IMR-90 (cell line): ENCODE data around the gene SLC9A5. TPM values are rescaled to one million over a fixed set of nuclear protein-coding genes. Genes with fewer than 3 reads are reported as not detected.
A peak's percentile ranks its signal among the peaks of the same experiment; 100 is the strongest.

Experiments
- ATAC-seq: fragments of 200-7000 bp; cut with Tn5 transposase; 2 replicates; pipeline ENCODE4 v1.9.1; 2020; ENCODE audit warnings: low read depth, mild to moderate bottlenecking, moderate library complexity
- BruUV-seq: library from RNA; stranded (reverse); fragments of 400-500 nt; replicated peaks from 2 replicates; lab custom pipeline; 2021; lab: Mats Ljungman, UMichigan
- CTCF ChIA-PET: fragments of 300-600 bp; formaldehyde crosslinking; extraction: SDS; loops from one replicate; lab custom pipeline; 2021; ENCODE audit warnings: antibody characterized with exemption; lab: Yijun Ruan, JAX
- POLR2A ChIA-PET: fragments of 300-600 bp; sonication (Branson Sonifier 250); formaldehyde crosslinking; loops from one replicate; lab custom pipeline; 2022; ENCODE audit warnings: antibody characterized with exemption; ENCODE audit not compliant: unreplicated experiment; lab: Charles Lee
- DNase-seq: peaks from one replicate; pipeline ENCODE4 v3.0.0; 2013
- H2AFZ ChIP-seq: replicated peaks from 2 replicates; pipeline ENCODE3; 2013; ENCODE audit warnings: low read length, mild to moderate bottlenecking; ENCODE audit not compliant: poor library complexity
- H2AK5ac ChIP-seq: 2 replicates; pipeline ENCODE4 v1.6.1; 2013; ENCODE audit warnings: low read depth, low read length, inconsistent platforms
- H2AK9ac ChIP-seq: replicated peaks from 2 replicates; pipeline ENCODE3; 2013; ENCODE audit warnings: mild to moderate bottlenecking, low read depth, low read length, moderate library complexity; ENCODE audit not compliant: poor library complexity
- H2BK120ac ChIP-seq: 2 replicates; pipeline ENCODE4 v1.6.1; 2013; ENCODE audit warnings: low read depth, low read length, inconsistent platforms
- H2BK15ac ChIP-seq: 3 replicates; pipeline ENCODE4 v1.6.1; 2013; ENCODE audit warnings: low read depth, low read length, inconsistent platforms
- H2BK20ac ChIP-seq: 2 replicates; pipeline ENCODE4 v1.6.1; 2013; ENCODE audit warnings: low read depth, mild to moderate bottlenecking, inconsistent platforms, low read length, moderate library complexity
- H2BK5ac ChIP-seq: 2 replicates; pipeline ENCODE4 v1.6.1; 2013; ENCODE audit warnings: mild to moderate bottlenecking, low read depth, low read length, inconsistent platforms; ENCODE audit not compliant: poor library complexity, severe bottlenecking
- H3K14ac ChIP-seq: replicated peaks from 2 replicates; pipeline ENCODE4 v1.6.1; 2013; ENCODE audit warnings: low read depth, low read length, inconsistent platforms
- H3K18ac ChIP-seq: 2 replicates; pipeline ENCODE4 v1.6.1; 2013; ENCODE audit warnings: low read depth, low read length, control low read depth
- H3K23ac ChIP-seq: 2 replicates; pipeline ENCODE4 v1.6.1; 2013; ENCODE audit warnings: low read depth, low read length, inconsistent platforms
- H3K27ac ChIP-seq: 2 replicates; pipeline ENCODE4 v1.5.1; 2013; ENCODE audit warnings: mild to moderate bottlenecking, control low read depth, low read length; ENCODE audit not compliant: insufficient read depth
- H3K27me3 ChIP-seq: 2 replicates; pipeline ENCODE4 v1.6.1; 2013; ENCODE audit warnings: low read length; ENCODE audit not compliant: control insufficient read depth, insufficient read depth
- H3K36me3 ChIP-seq: 2 replicates; pipeline ENCODE4 v1.6.1; 2013; ENCODE audit warnings: low read length, mixed read lengths; ENCODE audit not compliant: control insufficient read depth, insufficient read depth
- H3K4ac ChIP-seq: 2 replicates; pipeline ENCODE4 v1.6.1; 2013; ENCODE audit warnings: low read depth, low read length, inconsistent platforms
- H3K4me1 ChIP-seq: 2 replicates; pipeline ENCODE4 v1.6.1; 2013; ENCODE audit warnings: low read length, mixed read lengths; ENCODE audit not compliant: control insufficient read depth, insufficient read depth
- H3K4me2 ChIP-seq: 2 replicates; pipeline ENCODE4 v1.6.1; 2013; ENCODE audit warnings: low read depth, mild to moderate bottlenecking, control low read depth, low read length, moderate library complexity
- H3K4me3 ChIP-seq: 2 replicates; pipeline ENCODE4 v1.5.1; 2013; ENCODE audit warnings: low read depth, mild to moderate bottlenecking, control low read depth, low read length, moderate library complexity; ENCODE audit not compliant: insufficient read depth
- H3K56ac ChIP-seq: 2 replicates; pipeline ENCODE4 v1.6.1; 2013; ENCODE audit warnings: low read length, inconsistent platforms; ENCODE audit not compliant: insufficient read depth; ENCODE audit errors: extremely low read depth
- H3K79me1 ChIP-seq, 2 experiments: 2 replicates each; pipeline ENCODE4 v1.6.1; 2013; ENCODE audit warnings: low read length in 2 of 2, inconsistent platforms in 1 of 2, low read depth in 1 of 2
- H3K9ac ChIP-seq: 2 replicates; pipeline ENCODE4 v1.6.1; 2013; ENCODE audit warnings: low read depth, low read length, control low read depth
- H3K9me1 ChIP-seq: 2 replicates; pipeline ENCODE4 v1.6.1; 2013; ENCODE audit warnings: low read length, inconsistent platforms; ENCODE audit not compliant: insufficient read depth
- H3K9me3 ChIP-seq: 2 replicates; pipeline ENCODE4 v1.6.1; 2013; ENCODE audit warnings: low read length; ENCODE audit not compliant: control insufficient read depth, insufficient read depth
- H4K20me1 ChIP-seq: 2 replicates; pipeline ENCODE4 v1.6.1; 2013; ENCODE audit warnings: low read length, inconsistent platforms; ENCODE audit not compliant: insufficient read depth
- H4K5ac ChIP-seq: 2 replicates; pipeline ENCODE4 v1.6.1; 2013; ENCODE audit warnings: mild to moderate bottlenecking, low read depth, low read length, control low read depth
- H4K8ac ChIP-seq, 2 experiments: 2 replicates each; pipeline ENCODE4 v1.6.1; 2013; ENCODE audit warnings: low read depth in 2 of 2, low read length in 2 of 2, control low read depth in 1 of 2, inconsistent platforms in 1 of 2
- H4K91ac ChIP-seq: 2 replicates; pipeline ENCODE4 v1.6.1; 2013; ENCODE audit warnings: low read depth, low read length, inconsistent platforms; ENCODE audit not compliant: insufficient read depth
- BHLHE40 ChIP-seq: fragments of 150-350 bp; IDR thresholded peaks from 2 replicates; pipeline ENCODE4 v1.6.1; 2016; ENCODE audit warnings: mild to moderate bottlenecking, low read depth, low read length
- CEBPB ChIP-seq: IDR thresholded peaks from 2 replicates; pipeline ENCODE4 v1.6.1; 2012; ENCODE audit warnings: low read depth, low read length, improper control_type of control experiment
- CHD1 ChIP-seq: IDR thresholded peaks from 2 replicates; pipeline ENCODE4 v1.6.1; 2012; ENCODE audit warnings: low read depth, low read length, improper control_type of control experiment
- FOS ChIP-seq: fragments of 150-350 bp; IDR thresholded peaks from 2 replicates; pipeline ENCODE4 v1.6.1; 2016; ENCODE audit warnings: low read depth, low read length
- MAFK ChIP-seq: IDR thresholded peaks from 2 replicates; pipeline ENCODE4 v1.6.1; 2012; ENCODE audit warnings: low read depth, low read length, improper control_type of control experiment
- MAZ ChIP-seq: IDR thresholded peaks from 2 replicates; pipeline ENCODE4 v1.6.1; 2012; ENCODE audit warnings: low read depth, mild to moderate bottlenecking, low read length, improper control_type of control experiment, moderate library complexity, borderline replicate concordance
- MXI1 ChIP-seq: IDR thresholded peaks from 2 replicates; pipeline ENCODE4 v1.6.1; 2012; ENCODE audit warnings: low read depth, mild to moderate bottlenecking, low read length, moderate library complexity, borderline replicate concordance
- NFE2L2 ChIP-seq: fragments of 150-350 bp; IDR thresholded peaks from 2 replicates; pipeline ENCODE4 v1.6.1; 2016; ENCODE audit warnings: low read depth, mild to moderate bottlenecking, low read length
- POLR2A ChIP-seq: IDR thresholded peaks from 2 replicates; pipeline ENCODE4 v1.6.1; 2012; ENCODE audit warnings: mild to moderate bottlenecking, low read depth, low read length
- RAD21 ChIP-seq: IDR thresholded peaks from 2 replicates; pipeline ENCODE4 v1.6.1; 2012; ENCODE audit warnings: low read length, improper control_type of control experiment
- RCOR1 ChIP-seq: IDR thresholded peaks from 2 replicates; pipeline ENCODE4 v1.6.1; 2012; ENCODE audit warnings: mild to moderate bottlenecking, low read length, improper control_type of control experiment; ENCODE audit not compliant: insufficient replicate concordance
- RFX5 ChIP-seq: IDR thresholded peaks from 2 replicates; pipeline ENCODE4 v1.8.0; 2012; ENCODE audit warnings: low read depth, mild to moderate bottlenecking, low read length, moderate library complexity
- SMC3 ChIP-seq: fragments of 150-350 bp; IDR thresholded peaks from 2 replicates; pipeline ENCODE4 v1.6.1; 2016; ENCODE audit warnings: low read depth, mild to moderate bottlenecking, antibody characterized with exemption, low read length, moderate library complexity
- WGBS, 2 experiments: methylation state at CpG; one replicate each; pipeline versions ENCODE4 v1.1.5 to v1.1.7; 2013; ENCODE audit warnings: missing lambda C conversion rate in 2 of 2; ENCODE audit not compliant: insufficient read length in 1 of 2; ENCODE audit errors: extremely low coverage in 2 of 2; 5-methylcytosine and 5-hydroxymethylcytosine counted together
- dilution Hi-C: fragments of 300-500 bp; cut with HindIII; formaldehyde crosslinking; loops from one replicate; pipeline ENCODE4 v1.14.3; 2018; ENCODE audit warnings: low sequenced_read_pairs; ENCODE audit not compliant: unreplicated experiment
- in situ Hi-C: fragments of 300-500 bp; cut with MboI; formaldehyde crosslinking; loops from 3 replicates; pipeline ENCODE4 v1.14.3; 2019; ENCODE audit warnings: low sequenced_read_pairs, inconsistent platforms, mixed read lengths
- intact Hi-C: fragments of 100-400 bp; cut with micrococcal nuclease; formaldehyde crosslinking; loops from 2 replicates; pipeline ENCODE4 v1.10.0; 2022
- polyA plus RNA-seq, 3 experiments: library from polyadenylated mRNA; depleted of rRNA; stranded (reverse); fragments of >200 nt; gene quantifications; 2 replicates each; pipeline ENCODE4 v1.2.3, GENCODE V29; 2012; ENCODE audit warnings: low replicate concordance in 1 of 3
- total RNA-seq: library from RNA; depleted of rRNA; stranded (reverse); fragments of >200 nt; gene quantifications from 2 replicates; pipeline ENCODE4 v1.2.3, GENCODE V29; 2012
- TF ChIP-seq, protein P1 (sequence below): conservative IDR thresholded peaks from 2 replicates; pipeline ENCODE4 v1.5.1; 2012; ENCODE audit warnings: mild to moderate bottlenecking, low read depth, low read length, improper control_type of control experiment
- TF ChIP-seq, protein P2 (sequence below): fragments of 150-350 bp; IDR thresholded peaks from 2 replicates; pipeline ENCODE4 v1.6.1; 2017; ENCODE audit warnings: mild to moderate bottlenecking, antibody characterized with exemption, low read length, low read depth
- TF ChIP-seq, protein P3 (sequence below): fragments of 150-350 bp; IDR thresholded peaks from 2 replicates; pipeline ENCODE4 v1.6.1; 2016; ENCODE audit warnings: low read depth, mild to moderate bottlenecking, low read length, moderate library complexity, borderline replicate concordance

SLC9A5 gene
- total and polyA plus RNA-seq, 2 of the 4 experiments (the other 2 are of a cell fraction): 1.8 to 5.7 TPM

DNA sequence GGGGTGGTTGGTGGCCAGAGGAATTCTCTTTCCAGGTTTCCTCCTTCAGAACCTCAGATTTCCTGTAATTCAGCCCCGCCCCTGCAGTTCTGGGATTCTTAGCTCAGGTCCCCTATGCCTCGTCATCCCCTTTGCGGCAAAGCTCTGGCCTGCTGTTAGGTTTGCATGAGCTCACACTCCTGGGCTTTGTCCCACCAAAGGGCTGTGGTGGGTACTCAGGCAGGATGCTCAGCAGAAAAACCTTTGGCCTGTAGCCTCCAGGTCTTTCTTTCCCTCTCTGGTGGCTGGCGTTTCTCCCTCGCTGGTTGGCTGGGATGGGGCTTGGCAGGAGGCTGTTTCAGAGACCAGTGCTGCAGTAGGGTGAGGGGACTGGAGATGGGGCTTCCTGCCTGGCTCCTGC lies 21.0 kb downstream of the SLC9A5 start:
- intact Hi-C loops: no loop called here
- Histone ChIP-seq H3K79me1 (peaks cover 0 to 4% of the 10 kb centered on the region in 2 experiments; a peak in 1 of 4 replicates), H3K9me1 (peaks cover 10% of the 10 kb centered on the region; the same call in 1 of the 2 replicates), H3K14ac (no peak overlapping the region), H2AK5ac (0 out of 2 replicates have a peak overlapping the region, but pooled peaks have one; percentile 35), H3K23ac (no peak overlapping the region), H3K9ac (no peak overlapping the region), H3K4ac (peak overlapping the region; percentile 24; the same call in 1 of the 2 replicates), H4K91ac (no peak overlapping the region), H3K4me2 (no peak overlapping the region), H2BK120ac (peak overlapping the region; percentile 8; the same call in 1 of the 2 replicates), H4K8ac (peak overlapping the region in 1 of 2 experiments; percentile 13; a peak in 1 of 4 replicates), H3K27ac (no peak overlapping the region), H3K18ac (no peak overlapping the region), H2BK20ac (no peak overlapping the region), H2BK15ac (no peak overlapping the region), H3K36me3 (peaks cover 6% of the 10 kb centered on the region), H3K9me3 (no peaks in the 10 kb centered on the region), H3K4me1 (peaks cover 7% of the 10 kb centered on the region), H2AK9ac (peak overlapping the region; percentile 15), H2BK5ac (no peak overlapping the region), H3K27me3 (no peaks in the 10 kb centered on the region), H3K56ac (no peak overlapping the region), H4K5ac (no peak overlapping the region), H4K20me1 (no peaks in the 10 kb centered on the region), H2AFZ (peak overlapping the region; percentile 8), H3K4me3 (no peak overlapping the region)
- ChIA-PET POLR2A (interaction anchor here (0.6 kb wide), 1 partner anchor 112 kb away, joined by 3 read pairs; no protein-coding TSS in a partner anchor), CTCF (interaction anchor here (1.1 kb wide), 1 partner anchor 9 kb away, joined by 3 read pairs; no protein-coding TSS in a partner anchor)
- TF ChIP-seq, protein P1, sequence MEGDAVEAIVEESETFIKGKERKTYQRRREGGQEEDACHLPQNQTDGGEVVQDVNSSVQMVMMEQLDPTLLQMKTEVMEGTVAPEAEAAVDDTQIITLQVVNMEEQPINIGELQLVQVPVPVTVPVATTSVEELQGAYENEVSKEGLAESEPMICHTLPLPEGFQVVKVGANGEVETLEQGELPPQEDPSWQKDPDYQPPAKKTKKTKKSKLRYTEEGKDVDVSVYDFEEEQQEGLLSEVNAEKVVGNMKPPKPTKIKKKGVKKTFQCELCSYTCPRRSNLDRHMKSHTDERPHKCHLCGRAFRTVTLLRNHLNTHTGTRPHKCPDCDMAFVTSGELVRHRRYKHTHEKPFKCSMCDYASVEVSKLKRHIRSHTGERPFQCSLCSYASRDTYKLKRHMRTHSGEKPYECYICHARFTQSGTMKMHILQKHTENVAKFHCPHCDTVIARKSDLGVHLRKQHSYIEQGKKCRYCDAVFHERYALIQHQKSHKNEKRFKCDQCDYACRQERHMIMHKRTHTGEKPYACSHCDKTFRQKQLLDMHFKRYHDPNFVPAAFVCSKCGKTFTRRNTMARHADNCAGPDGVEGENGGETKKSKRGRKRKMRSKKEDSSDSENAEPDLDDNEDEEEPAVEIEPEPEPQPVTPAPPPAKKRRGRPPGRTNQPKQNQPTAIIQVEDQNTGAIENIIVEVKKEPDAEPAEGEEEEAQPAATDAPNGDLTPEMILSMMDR: no peak
- TF ChIP-seq RFX5 (no peak), NFE2L2 (no peak), RAD21 (no peak), RCOR1 (no peak), FOS (no peak), MAZ (no peak), CEBPB (no peak), MAFK (no peak), SMC3 (no peak), POLR2A (no peak), CHD1 (no peak), MXI1 (no peak), BHLHE40 (no peak)
- TF ChIP-seq, protein P2, sequence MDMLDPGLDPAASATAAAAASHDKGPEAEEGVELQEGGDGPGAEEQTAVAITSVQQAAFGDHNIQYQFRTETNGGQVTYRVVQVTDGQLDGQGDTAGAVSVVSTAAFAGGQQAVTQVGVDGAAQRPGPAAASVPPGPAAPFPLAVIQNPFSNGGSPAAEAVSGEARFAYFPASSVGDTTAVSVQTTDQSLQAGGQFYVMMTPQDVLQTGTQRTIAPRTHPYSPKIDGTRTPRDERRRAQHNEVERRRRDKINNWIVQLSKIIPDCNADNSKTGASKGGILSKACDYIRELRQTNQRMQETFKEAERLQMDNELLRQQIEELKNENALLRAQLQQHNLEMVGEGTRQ: no peak
- TF ChIP-seq, protein P3, sequence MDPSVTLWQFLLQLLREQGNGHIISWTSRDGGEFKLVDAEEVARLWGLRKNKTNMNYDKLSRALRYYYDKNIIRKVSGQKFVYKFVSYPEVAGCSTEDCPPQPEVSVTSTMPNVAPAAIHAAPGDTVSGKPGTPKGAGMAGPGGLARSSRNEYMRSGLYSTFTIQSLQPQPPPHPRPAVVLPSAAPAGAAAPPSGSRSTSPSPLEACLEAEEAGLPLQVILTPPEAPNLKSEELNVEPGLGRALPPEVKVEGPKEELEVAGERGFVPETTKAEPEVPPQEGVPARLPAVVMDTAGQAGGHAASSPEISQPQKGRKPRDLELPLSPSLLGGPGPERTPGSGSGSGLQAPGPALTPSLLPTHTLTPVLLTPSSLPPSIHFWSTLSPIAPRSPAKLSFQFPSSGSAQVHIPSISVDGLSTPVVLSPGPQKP: no peak
- no TSS peak for BruUV-seq
- WGBS, 2 experiments: 92% methylated on average over 2 of the region's 5 CpGs; no CpG with 5 or more reads in 1 of the 2 experiments
- no peak for ATAC-seq
- dilution Hi-C loops: no loop called here
- no peak for DNase-seq
- in situ Hi-C loops: no loop called here
